ENCODE data around the gene AUTS2. TPM values are rescaled to one million over a fixed set of nuclear protein-coding genes. Genes with fewer than 3 reads are reported as not detected.

The AUTS2 gene
- total and polyA plus RNA-seq, 4 experiments from 2014 or later: 3.4 to 35.2 (median 25.5) TPM

DNA sequence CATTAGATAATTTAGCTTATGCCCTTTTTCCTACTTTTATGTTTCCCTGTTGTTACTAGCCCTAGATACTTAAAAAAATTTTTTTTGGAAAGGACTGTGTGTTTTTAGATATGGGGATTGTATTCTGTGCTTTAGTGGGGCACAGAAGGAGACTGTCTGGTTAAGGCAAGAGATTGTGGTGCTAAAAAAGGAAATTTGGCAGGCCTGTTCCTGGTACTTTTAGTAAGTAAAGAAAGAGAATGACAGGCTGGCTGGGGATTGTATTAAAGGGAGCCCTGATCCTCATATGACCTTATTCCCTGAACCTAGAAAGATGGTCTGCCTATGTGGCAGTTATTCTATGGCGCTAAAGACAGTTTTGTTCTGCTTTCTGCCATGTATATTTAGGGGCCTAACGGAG, 74.8 kb downstream of the AUTS2 start:
- no peaks in the 10 kb centered on the region for H3K27me3 ChIP-seq (ENCODE audit: insufficient read depth, low read length)
- H3K4me3 Mint-ChIP-seq: no peak overlapping the region
- H3K36me3 Mint-ChIP-seq: no peaks in the 10 kb centered on the region
- no peaks in the 10 kb centered on the region for H3K27me3 Mint-ChIP-seq
- no peaks in the 10 kb centered on the region for H3K36me3 ChIP-seq (ENCODE audit: insufficient read depth, low read length)
- H3K9me3 Mint-ChIP-seq: no peaks in the 10 kb centered on the region
- DNase-seq: no peak
- CTCF ChIA-PET (ENCODE audit: partially characterized antibody): no interaction called here
- H3K27ac Mint-ChIP-seq: no peak overlapping the region
- H3K4me3 ChIP-seq (ENCODE audit: low read length in 2 of 2): no peak overlapping the region
- H3K4me1 ChIP-seq (ENCODE audit: insufficient read depth, low read length): no peaks in the 10 kb centered on the region
- H3K9me3 ChIP-seq (ENCODE audit: control insufficient read depth in 1 of 2, low read length in 2 of 2): no peaks in the 10 kb centered on the region
- POLR2A ChIA-PET (ENCODE audit: partially characterized antibody): no interaction called here
- intact Hi-C loops (cut with micrococcal nuclease): no loop called here
- H3K27ac ChIP-seq (ENCODE audit: low read depth, low read length): no peak overlapping the region
- H3K4me1 Mint-ChIP-seq: no peaks in the 10 kb centered on the region

DNA sequence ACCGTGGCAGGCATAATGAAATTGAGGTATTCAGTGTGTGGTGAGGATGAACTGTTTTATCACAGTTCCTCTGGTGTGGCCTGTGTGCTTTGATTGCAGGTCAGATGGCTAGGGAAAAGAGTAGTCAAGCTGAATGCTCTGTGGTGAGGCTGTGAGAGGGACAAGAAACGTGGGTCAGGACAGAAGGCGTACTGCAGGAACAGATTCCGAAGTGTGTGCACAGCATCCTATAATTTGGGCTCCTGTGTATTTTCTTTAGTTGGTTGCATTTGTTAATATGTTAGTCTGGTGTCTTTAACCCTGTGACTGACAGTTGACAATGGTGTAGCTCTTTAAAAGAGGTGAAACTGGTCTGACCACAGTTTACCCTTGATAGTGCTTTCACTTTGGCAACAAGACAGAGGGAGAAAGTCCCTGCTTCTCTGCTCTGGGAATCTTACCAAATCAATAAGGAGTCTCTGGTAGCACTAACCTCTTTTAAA, 76.5 kb downstream of the AUTS2 start:
- intact Hi-C loops (cut with micrococcal nuclease): no loop called here
- Histone ChIP-seq H3K4me3 (ENCODE audit: low read length in 2 of 2) (no peak overlapping the region), H3K27ac (ENCODE audit: low read depth, low read length) (no peak overlapping the region), H3K9me3 (ENCODE audit: control insufficient read depth in 1 of 2, low read length in 2 of 2) (no peaks in the 10 kb centered on the region), H3K36me3 (ENCODE audit: insufficient read depth, low read length) (no peaks in the 10 kb centered on the region), H3K4me1 (ENCODE audit: insufficient read depth, low read length) (no peaks in the 10 kb centered on the region), H3K27me3 (ENCODE audit: insufficient read depth, low read length) (no peaks in the 10 kb centered on the region)
- CTCF ChIA-PET (ENCODE audit: partially characterized antibody): no interaction called here
- H3K36me3 Mint-ChIP-seq: no peaks in the 10 kb centered on the region
- DNase-seq: no peak
- no peak overlapping the region for H3K4me3 Mint-ChIP-seq
- H3K27me3 Mint-ChIP-seq: no peaks in the 10 kb centered on the region
- no peaks in the 10 kb centered on the region for H3K9me3 Mint-ChIP-seq
- POLR2A ChIA-PET (ENCODE audit: partially characterized antibody): no interaction called here
- H3K27ac Mint-ChIP-seq: no peak overlapping the region
- H3K4me1 Mint-ChIP-seq: no peaks in the 10 kb centered on the region

GRCh38 chr7:69676247-69676646, 78.0 kb downstream of the AUTS2 start:
- intact Hi-C loops (cut with micrococcal nuclease): no loop called here
- Mint-ChIP-seq H3K27me3 (no peaks in the 10 kb centered on the region), H3K27ac (no peak overlapping the region), H3K4me3 (no peak overlapping the region), H3K4me1 (no peaks in the 10 kb centered on the region), H3K9me3 (no peaks in the 10 kb centered on the region), H3K36me3 (no peaks in the 10 kb centered on the region)
- Histone ChIP-seq H3K4me3 (ENCODE audit: low read length in 2 of 2) (no peak overlapping the region), H3K36me3 (ENCODE audit: insufficient read depth, low read length) (no peaks in the 10 kb centered on the region), H3K27ac (ENCODE audit: low read depth, low read length) (no peak overlapping the region), H3K27me3 (ENCODE audit: insufficient read depth, low read length) (no peaks in the 10 kb centered on the region), H3K9me3 (ENCODE audit: control insufficient read depth in 1 of 2, low read length in 2 of 2) (no peaks in the 10 kb centered on the region), H3K4me1 (ENCODE audit: insufficient read depth, low read length) (no peaks in the 10 kb centered on the region)
- ChIA-PET POLR2A (ENCODE audit: partially characterized antibody) (no interaction called here), CTCF (ENCODE audit: partially characterized antibody) (no interaction called here)
- no peak for DNase-seq

DNA sequence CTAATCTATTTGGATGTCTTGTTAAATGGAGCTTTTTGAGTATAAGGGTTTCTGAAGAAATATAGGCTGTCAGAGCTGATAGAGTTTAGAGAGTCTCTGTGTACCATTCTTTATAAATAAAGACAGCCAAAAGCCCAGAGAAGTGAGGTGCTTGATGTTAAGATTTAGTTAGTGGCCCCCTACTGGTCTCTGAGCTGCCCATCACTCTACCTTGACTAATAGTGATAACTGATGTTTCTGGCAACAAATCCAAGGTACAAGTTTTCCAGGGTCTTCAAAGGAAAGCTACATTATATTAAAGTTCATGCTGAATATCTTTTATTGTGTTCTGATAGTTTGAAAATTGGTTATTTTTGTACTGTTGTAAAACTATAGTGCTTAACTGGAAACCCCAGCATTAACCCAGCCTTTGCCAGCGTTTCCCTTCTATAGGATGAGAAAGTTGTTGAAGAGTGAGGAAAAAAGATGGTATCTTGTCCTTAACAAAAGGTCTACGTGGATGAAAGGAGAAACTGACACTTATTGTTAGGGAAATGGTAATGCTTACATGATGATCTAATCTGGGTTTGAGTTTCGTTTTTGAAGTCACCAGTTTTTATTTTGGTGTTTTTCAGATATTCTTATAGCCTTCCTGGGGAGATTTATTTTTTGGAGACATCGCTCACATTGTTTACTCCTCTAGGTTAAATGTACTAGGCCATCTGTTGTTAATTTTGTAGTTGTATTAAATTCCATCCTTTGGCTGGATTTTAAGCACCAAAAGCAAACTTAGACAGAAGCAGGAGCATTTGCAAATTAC, 79.0 kb downstream of the AUTS2 start:
- H3K36me3 ChIP-seq (ENCODE audit: insufficient read depth, low read length): no peaks in the 10 kb centered on the region
- no peak overlapping the region for H3K27ac ChIP-seq (ENCODE audit: low read depth, low read length)
- intact Hi-C loops (cut with micrococcal nuclease): no loop called here
- Mint-ChIP-seq H3K4me1 (no peaks in the 10 kb centered on the region), H3K36me3 (no peaks in the 10 kb centered on the region), H3K4me3 (no peak overlapping the region), H3K9me3 (peaks cover 0 to 4% (median 0%) of the 10 kb centered on the region in 8 donors), H3K27me3 (no peaks in the 10 kb centered on the region), H3K27ac (no peak overlapping the region)
- no peaks in the 10 kb centered on the region for H3K4me1 ChIP-seq (ENCODE audit: insufficient read depth, low read length)
- H3K4me3 ChIP-seq (ENCODE audit: low read length in 2 of 2): no peak overlapping the region
- no peaks in the 10 kb centered on the region for H3K27me3 ChIP-seq (ENCODE audit: insufficient read depth, low read length)
- no peaks in the 10 kb centered on the region for H3K9me3 ChIP-seq (ENCODE audit: control insufficient read depth in 1 of 2, low read length in 2 of 2)
- POLR2A ChIA-PET (ENCODE audit: partially characterized antibody): no interaction called here
- CTCF ChIA-PET (ENCODE audit: partially characterized antibody): no interaction called here
- DNase-seq: no peak

GRCh38 chr7:69677881-69678493, 79.7 kb downstream of the AUTS2 start:
- no peaks in the 10 kb centered on the region for H3K4me1 Mint-ChIP-seq
- intact Hi-C loops (cut with micrococcal nuclease): no loop called here
- peaks cover 0 to 4% (median 0%) of the 10 kb centered on the region in 8 donors for H3K9me3 Mint-ChIP-seq
- no peak overlapping the region for H3K4me3 Mint-ChIP-seq
- H3K27me3 Mint-ChIP-seq: no peaks in the 10 kb centered on the region
- Histone ChIP-seq H3K4me3 (ENCODE audit: low read length in 2 of 2) (no peak overlapping the region), H3K27ac (ENCODE audit: low read depth, low read length) (no peak overlapping the region), H3K4me1 (ENCODE audit: insufficient read depth, low read length) (no peaks in the 10 kb centered on the region), H3K9me3 (ENCODE audit: control insufficient read depth in 1 of 2, low read length in 2 of 2) (no peaks in the 10 kb centered on the region), H3K27me3 (ENCODE audit: insufficient read depth, low read length) (no peaks in the 10 kb centered on the region), H3K36me3 (ENCODE audit: insufficient read depth, low read length) (no peaks in the 10 kb centered on the region)
- DNase-seq: no peak
- no peaks in the 10 kb centered on the region for H3K36me3 Mint-ChIP-seq
- CTCF ChIA-PET (ENCODE audit: partially characterized antibody): no interaction called here
- H3K27ac Mint-ChIP-seq: no peak overlapping the region
- POLR2A ChIA-PET (ENCODE audit: partially characterized antibody): no interaction called here

DNA sequence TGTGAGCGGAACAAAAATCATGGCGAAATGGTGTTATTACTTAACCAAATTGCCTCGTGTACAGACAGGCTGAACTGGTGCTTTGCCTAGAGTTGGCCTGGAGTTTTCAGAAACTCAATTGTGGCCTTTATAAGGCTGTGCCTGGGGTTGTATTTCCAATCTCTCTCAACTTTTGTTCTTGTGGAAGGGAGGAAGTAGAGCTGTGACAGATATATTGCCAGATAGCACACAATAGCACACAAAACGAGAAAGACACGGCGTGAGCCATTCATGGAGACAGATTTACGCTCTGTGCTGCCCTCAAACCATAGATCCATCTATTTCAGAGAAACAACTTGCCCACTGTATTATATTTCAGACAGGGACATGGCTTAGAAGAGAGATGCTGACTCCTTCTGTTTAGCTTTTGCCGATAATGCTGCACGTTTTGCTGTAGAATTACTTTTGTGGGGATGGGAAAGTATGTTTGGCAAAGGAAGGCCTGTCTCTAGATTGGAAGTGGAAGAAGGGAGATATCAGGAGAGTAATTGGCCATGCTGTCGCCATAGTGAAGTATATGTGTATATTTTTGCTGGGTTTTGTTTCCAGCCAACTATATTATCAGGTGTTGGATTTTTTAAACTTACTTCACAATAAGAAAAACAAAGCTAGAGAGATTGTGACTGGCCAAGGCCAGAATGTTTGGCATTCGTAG, 80.4 kb downstream of the AUTS2 start:
- no peaks in the 10 kb centered on the region for H3K36me3 Mint-ChIP-seq
- Histone ChIP-seq H3K27ac (ENCODE audit: low read depth, low read length) (no peak overlapping the region), H3K4me1 (ENCODE audit: insufficient read depth, low read length) (no peaks in the 10 kb centered on the region), H3K9me3 (ENCODE audit: control insufficient read depth in 1 of 2, low read length in 2 of 2) (no peaks in the 10 kb centered on the region), H3K4me3 (ENCODE audit: low read length in 2 of 2) (no peak overlapping the region), H3K27me3 (ENCODE audit: insufficient read depth, low read length) (no peaks in the 10 kb centered on the region), H3K36me3 (ENCODE audit: insufficient read depth, low read length) (no peaks in the 10 kb centered on the region)
- peaks cover 0 to 4% (median 0%) of the 10 kb centered on the region in 8 donors for H3K9me3 Mint-ChIP-seq
- H3K4me1 Mint-ChIP-seq: no peaks in the 10 kb centered on the region
- H3K4me3 Mint-ChIP-seq: no peak overlapping the region
- ChIA-PET CTCF (ENCODE audit: partially characterized antibody) (no interaction called here), POLR2A (ENCODE audit: partially characterized antibody) (no interaction called here)
- no peak overlapping the region for H3K27ac Mint-ChIP-seq
- intact Hi-C loops (cut with micrococcal nuclease): no loop called here
- no peaks in the 10 kb centered on the region for H3K27me3 Mint-ChIP-seq
- no peak for DNase-seq

DNA sequence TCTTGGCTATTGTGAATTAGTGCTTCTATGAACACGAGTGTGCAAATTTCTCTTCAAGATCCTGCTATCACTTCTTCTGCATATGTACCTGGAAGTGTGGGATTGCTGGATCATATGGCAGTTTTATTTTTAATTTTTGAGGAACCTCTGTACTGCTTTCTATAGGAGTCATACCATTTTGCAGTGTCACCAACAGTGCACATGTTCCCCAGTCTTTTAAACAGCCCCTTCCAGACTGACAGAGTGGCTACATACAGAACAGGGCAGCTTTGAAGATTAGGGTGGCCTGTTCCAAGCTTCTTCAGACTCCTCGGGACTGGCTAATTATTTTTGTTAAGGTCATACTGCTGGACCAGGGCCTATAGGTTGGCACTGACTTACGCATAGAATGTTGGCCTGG, 82.9 kb downstream of the AUTS2 start:
- H3K27ac ChIP-seq (ENCODE audit: low read depth, low read length): no peak overlapping the region
- no peaks in the 10 kb centered on the region for H3K27me3 ChIP-seq (ENCODE audit: insufficient read depth, low read length)
- no peak overlapping the region for H3K4me3 Mint-ChIP-seq
- CTCF ChIA-PET (ENCODE audit: partially characterized antibody): interaction anchor here (1.0 kb wide), 1 partner anchor 47 kb away, joined by 3 read pairs; no protein-coding TSS in a partner anchor
- H3K9me3 Mint-ChIP-seq: peaks cover 0 to 4% (median 0%) of the 10 kb centered on the region in 8 donors
- H3K4me1 ChIP-seq (ENCODE audit: insufficient read depth, low read length): no peaks in the 10 kb centered on the region
- H3K9me3 ChIP-seq (ENCODE audit: control insufficient read depth in 1 of 2, low read length in 2 of 2): no peaks in the 10 kb centered on the region
- H3K4me1 Mint-ChIP-seq: peaks cover 0 to 4% (median 2%) of the 10 kb centered on the region in 4 donors
- DNase-seq: no peak
- H3K27ac Mint-ChIP-seq: no peak overlapping the region
- H3K4me3 ChIP-seq (ENCODE audit: low read length in 2 of 2): no peak overlapping the region
- intact Hi-C loops (cut with micrococcal nuclease): no loop called here
- H3K36me3 ChIP-seq (ENCODE audit: insufficient read depth, low read length): no peaks in the 10 kb centered on the region
- H3K36me3 Mint-ChIP-seq: no peaks in the 10 kb centered on the region
- no peaks in the 10 kb centered on the region for H3K27me3 Mint-ChIP-seq
- POLR2A ChIA-PET (ENCODE audit: partially characterized antibody): no interaction called here

Data from CD4-positive, alpha-beta memory T cell (primary cell).